Liver (tissue), 9 donors: ENCODE measurements around the gene LIMCH1. TPM values are rescaled to one million over a fixed set of nuclear protein-coding genes. Genes with fewer than 3 reads are reported as not detected.

Experiments used
- DNase-seq: peaks from one replicate; pipeline ENCODE4 v3.0.0-alpha.2; 2017; ENCODE audit warnings: low spot score
- H3K27ac ChIP-seq, 2 donors: one replicate each; pipeline ENCODE4 v1.7.0; 2013; ENCODE audit warnings: inconsistent platforms in 2 of 2, low read length in 2 of 2, control low read depth in 1 of 2, low read depth in 1 of 2, mild to moderate bottlenecking in 1 of 2
- H3K27me3 ChIP-seq, 4 donors: one replicate each; pipeline versions ENCODE4 v1.6.1 to v1.7.0; 2013; ENCODE audit warnings: low read length in 3 of 4, inconsistent platforms in 1 of 4, mild to moderate bottlenecking in 1 of 4, moderate library complexity in 1 of 4; ENCODE audit not compliant: control insufficient read depth in 4 of 4, insufficient read depth in 4 of 4
- H3K36me3 ChIP-seq, 4 donors: one replicate each; pipeline versions ENCODE4 v1.6.1 to v1.7.0; 2013; ENCODE audit warnings: low read length in 3 of 4, mild to moderate bottlenecking in 3 of 4, low read depth in 1 of 4, moderate library complexity in 1 of 4; ENCODE audit not compliant: control insufficient read depth in 4 of 4, insufficient read depth in 3 of 4
- H3K4me1 ChIP-seq, 4 donors: one replicate each; pipeline versions ENCODE4 v1.6.1 to v1.7.0; 2013; ENCODE audit warnings: low read length in 3 of 4, mild to moderate bottlenecking in 3 of 4, moderate library complexity in 1 of 4; ENCODE audit not compliant: control insufficient read depth in 4 of 4, insufficient read depth in 4 of 4
- H3K4me3 ChIP-seq, 3 donors: one replicate each; pipeline versions ENCODE4 v1.6.1 to v1.7.0; 2013; ENCODE audit warnings: low read length in 3 of 3, control low read depth in 1 of 3, low read depth in 1 of 3, mild to moderate bottlenecking in 1 of 3
- H3K9ac ChIP-seq, 2 donors: one replicate each; pipeline ENCODE4 v1.7.0; 2013; ENCODE audit warnings: low read length in 2 of 2, mild to moderate bottlenecking in 2 of 2, moderate library complexity in 2 of 2, control low read depth in 1 of 2, low read depth in 1 of 2
- H3K9me3 ChIP-seq, 4 donors: one replicate each; pipeline versions ENCODE4 v1.6.1 to v1.7.0; 2013; ENCODE audit warnings: low read length in 3 of 4; ENCODE audit not compliant: control insufficient read depth in 4 of 4
- EGR1 ChIP-seq, 2 donors: IDR thresholded peaks; 2 replicates each; pipeline ENCODE4 v1.6.1; 2016 to 2018; ENCODE audit warnings: antibody characterized with exemption in 2 of 2, low read depth in 2 of 2
- GABPA ChIP-seq, 2 donors: IDR thresholded peaks in 1 of 2; conservative IDR thresholded peaks in 1 of 2; 2 replicates each; pipeline ENCODE4 v1.6.1; 2016; ENCODE audit warnings: antibody characterized with exemption in 2 of 2, mild to moderate bottlenecking in 1 of 2, moderate library complexity in 1 of 2
- HNF4G ChIP-seq: IDR thresholded peaks from 2 replicates; pipeline ENCODE4 v1.6.1; 2016; ENCODE audit warnings: antibody characterized with exemption
- JUND ChIP-seq, 2 donors: IDR thresholded peaks; 2 replicates each; pipeline ENCODE4 v1.6.1; 2016; ENCODE audit warnings: antibody characterized with exemption in 2 of 2
- NR2F2 ChIP-seq: IDR thresholded peaks from 2 replicates; pipeline ENCODE4 v1.6.1; 2016; ENCODE audit warnings: antibody characterized with exemption
- RAD21 ChIP-seq, 2 donors: IDR thresholded peaks; 2 replicates each; pipeline ENCODE4 v1.6.1; 2016; ENCODE audit warnings: antibody characterized with exemption in 2 of 2, mild to moderate bottlenecking in 2 of 2
- RXRA ChIP-seq, 2 donors: IDR thresholded peaks; 2 replicates each; pipeline ENCODE4 v1.6.1; 2017 to 2018; ENCODE audit warnings: antibody characterized with exemption in 2 of 2, mild to moderate bottlenecking in 1 of 2
- SP1 ChIP-seq: IDR thresholded peaks from 2 replicates; pipeline ENCODE4 v1.6.1; 2018; ENCODE audit warnings: antibody characterized with exemption, mild to moderate bottlenecking
- YY1 ChIP-seq: IDR thresholded peaks from 2 replicates; pipeline ENCODE4 v1.6.1; 2016; ENCODE audit warnings: antibody characterized with exemption, mild to moderate bottlenecking
- WGBS: extraction: QIAGEN DNeasy Blood & Tissue Kit; methylation state at CpG from one replicate; pipeline ENCODE4 v1.1.7; 2013; 5-methylcytosine and 5-hydroxymethylcytosine counted together
- polyA plus RNA-seq, 2 donors: library from polyadenylated mRNA; stranded (reverse) in 1 of 2; unstranded in 1 of 2; fragments of 200-250 nt in 1 of 2; fragments of >200 nt in 1 of 2; fragmentation: Nextera tagmentation in 1 of 2; extraction: Ambion mirVana in 1 of 2; gene quantifications; one replicate each; pipeline versions ENCODE4 v1.2.1 to v1.2.3, GENCODE V29; 2013 to 2015
- total RNA-seq, 2 donors: library from RNA; depleted of rRNA; stranded (reverse); fragments of >200 nt; gene quantifications; one replicate each; pipeline ENCODE4 v1.2.3, GENCODE V29; 2014
- TF ChIP-seq, protein P1 (sequence below): IDR thresholded peaks from 2 replicates; pipeline ENCODE4 v1.6.1; 2016; ENCODE audit warnings: antibody characterized with exemption
- TF ChIP-seq, protein P2 (sequence below): IDR thresholded peaks from 2 replicates; pipeline ENCODE4 v1.6.1; 2016; ENCODE audit warnings: antibody characterized with exemption, mild to moderate bottlenecking
- TF ChIP-seq, protein P3 (sequence below): IDR thresholded peaks from 2 replicates; pipeline ENCODE4 v1.6.1; 2016; ENCODE audit warnings: antibody characterized with exemption
- TF ChIP-seq, protein P4 (sequence below): IDR thresholded peaks from 2 replicates; pipeline ENCODE4 v1.6.1; 2016; ENCODE audit warnings: antibody characterized with exemption
- donor health status: healthy.
- donor health status: healthy.
- donor health status: healthy.
- donor health status: healthy.
- donor health status: healthy.

Gene LIMCH1
- total and polyA plus RNA-seq, 4 donors, result 2.0 to 30.6 (median 8.1) TPM

DNA sequence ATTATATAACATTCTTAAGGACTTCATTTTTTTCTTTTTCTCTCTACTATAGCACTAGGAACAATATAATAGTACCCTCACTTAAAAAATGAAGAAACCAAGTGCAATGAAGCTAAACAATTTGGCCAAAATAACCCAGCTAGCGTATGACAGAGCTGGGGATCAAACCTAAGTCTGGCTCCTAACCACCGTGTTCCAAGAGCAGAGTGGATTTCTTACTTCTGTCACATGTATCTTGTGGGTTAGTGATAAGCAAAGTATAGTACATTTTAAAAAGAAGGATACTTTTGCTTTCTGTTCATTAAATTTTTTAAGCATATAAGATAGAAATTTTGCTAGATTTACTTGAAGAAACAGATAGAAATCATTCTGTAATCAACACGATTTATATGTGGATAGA lies 11.5 kb downstream of the LIMCH1 start:
- Histone ChIP-seq H3K27me3 (no peaks in the 10 kb centered on the region), H3K27ac (no peak overlapping the region), H3K36me3 (no peaks in the 10 kb centered on the region), H3K4me1 (peaks cover 0 to 15% (median 1%) of the 10 kb centered on the region in 4 donors), H3K9ac (no peak overlapping the region), H3K4me3 (no peak overlapping the region), H3K9me3 (no peaks in the 10 kb centered on the region)
- WGBS, result 84% methylated on average over 3 of the region's 3 CpGs
- no peak for DNase-seq
- TF ChIP-seq RXRA (IDR thresholded peaks at IDR 0.05), result no peak
- no peak for TF ChIP-seq RAD21 (IDR thresholded peaks at IDR 0.05)

DNA sequence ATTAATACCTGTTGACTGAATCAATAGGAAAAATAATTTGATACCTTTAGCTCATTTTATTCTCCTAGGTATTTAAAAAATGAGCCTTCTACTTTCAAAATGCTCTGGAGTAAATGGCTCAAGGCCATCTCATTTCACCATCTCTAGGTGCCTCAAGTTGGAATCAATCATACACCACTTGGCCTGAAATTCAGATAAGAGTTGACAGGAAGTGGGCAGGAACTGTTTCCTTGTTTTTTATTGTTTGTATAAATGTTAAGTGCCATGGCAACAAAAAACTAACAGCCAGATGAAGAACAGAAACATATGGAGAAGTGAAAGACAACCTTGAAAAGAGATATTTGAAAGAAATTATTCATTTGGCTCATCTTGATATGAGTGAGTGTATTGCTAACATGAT lies 12.4 kb downstream of the LIMCH1 start:
- Histone ChIP-seq H3K9me3 (no peaks in the 10 kb centered on the region), H3K27ac (no peak overlapping the region), H3K4me1 (peaks cover 0 to 15% (median 1%) of the 10 kb centered on the region in 4 donors), H3K36me3 (no peaks in the 10 kb centered on the region), H3K4me3 (no peak overlapping the region), H3K9ac (no peak overlapping the region), H3K27me3 (no peaks in the 10 kb centered on the region)
- DNase-seq, result no peak
- TF ChIP-seq YY1 (no peak), HNF4G (no peak), GABPA (IDR thresholded peaks at IDR 0.05 in 1 of 2, conservative IDR thresholded peaks at IDR 0.05 in 1 of 2) (no peak), NR2F2 (no peak), RXRA (IDR thresholded peaks at IDR 0.05) (no peak), RAD21 (IDR thresholded peaks at IDR 0.05) (no peak), SP1 (no peak)
- TF ChIP-seq, protein P1, sequence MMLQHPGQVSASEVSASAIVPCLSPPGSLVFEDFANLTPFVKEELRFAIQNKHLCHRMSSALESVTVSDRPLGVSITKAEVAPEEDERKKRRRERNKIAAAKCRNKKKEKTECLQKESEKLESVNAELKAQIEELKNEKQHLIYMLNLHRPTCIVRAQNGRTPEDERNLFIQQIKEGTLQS, result no peak
- TF ChIP-seq, protein P2, sequence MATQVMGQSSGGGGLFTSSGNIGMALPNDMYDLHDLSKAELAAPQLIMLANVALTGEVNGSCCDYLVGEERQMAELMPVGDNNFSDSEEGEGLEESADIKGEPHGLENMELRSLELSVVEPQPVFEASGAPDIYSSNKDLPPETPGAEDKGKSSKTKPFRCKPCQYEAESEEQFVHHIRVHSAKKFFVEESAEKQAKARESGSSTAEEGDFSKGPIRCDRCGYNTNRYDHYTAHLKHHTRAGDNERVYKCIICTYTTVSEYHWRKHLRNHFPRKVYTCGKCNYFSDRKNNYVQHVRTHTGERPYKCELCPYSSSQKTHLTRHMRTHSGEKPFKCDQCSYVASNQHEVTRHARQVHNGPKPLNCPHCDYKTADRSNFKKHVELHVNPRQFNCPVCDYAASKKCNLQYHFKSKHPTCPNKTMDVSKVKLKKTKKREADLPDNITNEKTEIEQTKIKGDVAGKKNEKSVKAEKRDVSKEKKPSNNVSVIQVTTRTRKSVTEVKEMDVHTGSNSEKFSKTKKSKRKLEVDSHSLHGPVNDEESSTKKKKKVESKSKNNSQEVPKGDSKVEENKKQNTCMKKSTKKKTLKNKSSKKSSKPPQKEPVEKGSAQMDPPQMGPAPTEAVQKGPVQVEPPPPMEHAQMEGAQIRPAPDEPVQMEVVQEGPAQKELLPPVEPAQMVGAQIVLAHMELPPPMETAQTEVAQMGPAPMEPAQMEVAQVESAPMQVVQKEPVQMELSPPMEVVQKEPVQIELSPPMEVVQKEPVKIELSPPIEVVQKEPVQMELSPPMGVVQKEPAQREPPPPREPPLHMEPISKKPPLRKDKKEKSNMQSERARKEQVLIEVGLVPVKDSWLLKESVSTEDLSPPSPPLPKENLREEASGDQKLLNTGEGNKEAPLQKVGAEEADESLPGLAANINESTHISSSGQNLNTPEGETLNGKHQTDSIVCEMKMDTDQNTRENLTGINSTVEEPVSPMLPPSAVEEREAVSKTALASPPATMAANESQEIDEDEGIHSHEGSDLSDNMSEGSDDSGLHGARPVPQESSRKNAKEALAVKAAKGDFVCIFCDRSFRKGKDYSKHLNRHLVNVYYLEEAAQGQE, result no peak
- TF ChIP-seq, protein P3, sequence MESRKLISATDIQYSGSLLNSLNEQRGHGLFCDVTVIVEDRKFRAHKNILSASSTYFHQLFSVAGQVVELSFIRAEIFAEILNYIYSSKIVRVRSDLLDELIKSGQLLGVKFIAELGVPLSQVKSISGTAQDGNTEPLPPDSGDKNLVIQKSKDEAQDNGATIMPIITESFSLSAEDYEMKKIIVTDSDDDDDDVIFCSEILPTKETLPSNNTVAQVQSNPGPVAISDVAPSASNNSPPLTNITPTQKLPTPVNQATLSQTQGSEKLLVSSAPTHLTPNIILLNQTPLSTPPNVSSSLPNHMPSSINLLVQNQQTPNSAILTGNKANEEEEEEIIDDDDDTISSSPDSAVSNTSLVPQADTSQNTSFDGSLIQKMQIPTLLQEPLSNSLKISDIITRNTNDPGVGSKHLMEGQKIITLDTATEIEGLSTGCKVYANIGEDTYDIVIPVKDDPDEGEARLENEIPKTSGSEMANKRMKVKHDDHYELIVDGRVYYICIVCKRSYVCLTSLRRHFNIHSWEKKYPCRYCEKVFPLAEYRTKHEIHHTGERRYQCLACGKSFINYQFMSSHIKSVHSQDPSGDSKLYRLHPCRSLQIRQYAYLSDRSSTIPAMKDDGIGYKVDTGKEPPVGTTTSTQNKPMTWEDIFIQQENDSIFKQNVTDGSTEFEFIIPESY, result no peak

DNA sequence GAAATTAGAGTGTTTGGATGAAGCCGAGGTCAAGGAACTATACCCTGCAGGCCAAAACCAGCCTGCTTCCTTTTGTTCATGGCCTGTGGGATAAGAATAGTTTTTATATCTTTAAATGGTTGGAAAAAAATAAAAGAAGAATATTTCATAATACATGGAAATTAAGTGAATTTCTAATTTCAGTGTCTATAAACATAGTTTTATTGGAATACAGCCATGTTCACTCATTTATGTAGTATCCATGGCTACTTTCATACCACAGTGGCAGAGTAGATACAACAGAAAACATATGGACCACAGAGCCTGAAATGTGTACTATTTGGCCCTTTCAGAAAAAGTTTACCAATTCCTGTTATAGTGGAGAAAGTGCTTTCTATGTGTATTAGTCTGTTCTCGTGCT lies 13.6 kb downstream of the LIMCH1 start:
- no peak overlapping the region for H3K4me3 ChIP-seq
- peaks cover 0 to 15% (median 1%) of the 10 kb centered on the region in 4 donors for H3K4me1 ChIP-seq
- TF ChIP-seq, protein P4, sequence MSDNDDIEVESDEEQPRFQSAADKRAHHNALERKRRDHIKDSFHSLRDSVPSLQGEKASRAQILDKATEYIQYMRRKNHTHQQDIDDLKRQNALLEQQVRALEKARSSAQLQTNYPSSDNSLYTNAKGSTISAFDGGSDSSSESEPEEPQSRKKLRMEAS, result no peak
- TF ChIP-seq, protein P2, result no peak
- TF ChIP-seq GABPA (IDR thresholded peaks at IDR 0.05 in 1 of 2, conservative IDR thresholded peaks at IDR 0.05 in 1 of 2) (no peak), JUND (IDR thresholded peaks at IDR 0.05) (no peak), EGR1 (IDR thresholded peaks at IDR 0.05; ENCODE audit: low read depth in 2 of 2) (no peak), NR2F2 (no peak)
- DNase-seq, result no peak
- no peak overlapping the region for H3K9ac ChIP-seq
- H3K9me3 ChIP-seq, result no peaks in the 10 kb centered on the region
- WGBS, result 88% methylated on average over 2 of the region's 2 CpGs
- H3K36me3 ChIP-seq, result no peaks in the 10 kb centered on the region
- no peak overlapping the region for H3K27ac ChIP-seq
- H3K27me3 ChIP-seq, result no peaks in the 10 kb centered on the region
